Measurements from ENCODE around the gene EIF1.
"Not testable (repeated sequence)": the region's sequence is repeated elsewhere in the genome, so short reads cannot be mapped to it uniquely, and the experiment has no call there.

Gene EIF1

DNA sequence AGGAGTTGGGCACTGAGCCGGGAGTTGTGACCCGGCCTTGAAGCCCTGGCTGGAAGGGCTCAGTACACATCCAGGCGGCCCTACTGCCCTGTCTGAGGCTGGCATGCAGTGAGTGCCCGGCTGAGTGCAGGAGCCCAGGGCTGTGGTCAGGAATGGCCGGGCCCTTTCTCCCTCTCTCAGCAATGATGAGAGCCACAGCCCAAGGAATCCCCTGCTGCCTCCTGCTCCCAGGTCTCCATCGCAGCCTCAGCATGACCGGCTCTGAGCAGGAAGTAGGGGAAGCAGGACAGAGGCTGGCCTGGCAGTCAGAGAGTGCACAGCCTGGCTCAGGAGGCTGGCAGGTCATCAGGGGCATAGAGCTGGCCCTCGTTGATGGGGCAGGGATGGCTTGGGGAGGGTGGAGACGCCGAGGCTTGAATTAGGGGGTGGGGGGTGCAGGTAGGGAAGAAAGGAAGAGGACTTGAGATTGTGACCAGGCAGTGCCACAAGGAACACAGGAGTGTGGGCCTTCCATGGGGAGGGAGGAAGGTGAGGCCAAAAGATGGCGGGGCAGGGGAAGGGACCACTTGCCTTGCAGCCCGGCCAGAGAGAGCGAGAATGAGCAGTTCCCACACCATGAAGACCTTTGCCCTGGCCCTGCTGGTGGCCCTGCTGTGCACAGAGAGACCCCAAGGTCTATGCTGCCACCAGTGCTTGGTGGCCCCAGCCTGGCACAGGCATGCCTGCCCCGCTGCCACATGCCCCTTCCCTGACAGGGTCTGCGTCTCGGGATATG, 32.2 kb upstream of the EIF1 start:
- DNase-seq, result no peak

- no peak for DNase-seq
Observed at GRCh38 chr17:41657176-41657754, 31.4 kb upstream of the EIF1 start.

DNA sequence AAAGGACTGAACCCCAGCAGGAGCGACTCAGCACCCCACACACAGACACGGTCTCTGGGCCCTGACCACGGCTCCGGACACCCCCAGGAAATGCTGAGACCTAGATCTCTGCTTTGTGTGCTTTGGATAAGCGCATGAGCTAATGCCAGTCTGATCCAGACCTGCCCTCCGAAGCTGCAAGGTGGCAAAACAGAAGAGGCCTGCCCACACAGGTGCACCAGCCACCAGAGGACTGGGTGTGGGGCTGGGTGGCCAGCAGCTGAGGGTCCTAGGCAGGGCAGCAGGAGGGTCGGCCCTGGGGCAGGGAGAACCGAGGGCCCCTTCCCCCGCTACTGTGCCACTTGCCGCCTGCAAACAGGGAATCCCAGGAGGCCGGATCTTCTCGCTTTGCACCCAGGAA, 30.7 kb upstream of the EIF1 start:
- DNase-seq, result no peak

- no peak for DNase-seq
Observed at GRCh38 chr17:41658846-41659245, 29.8 kb upstream of the EIF1 start.

GRCh38 chr17:41659427-41660212, 29.1 kb upstream of the EIF1 start:
- DNase-seq, result no peak

GRCh38 chr17:41660221-41660711, 28.4 kb upstream of the EIF1 start:
- DNase-seq, result no peak

GRCh38 chr17:41663451-41664171, 25.1 kb upstream of the EIF1 start:
- no peak for DNase-seq

DNA sequence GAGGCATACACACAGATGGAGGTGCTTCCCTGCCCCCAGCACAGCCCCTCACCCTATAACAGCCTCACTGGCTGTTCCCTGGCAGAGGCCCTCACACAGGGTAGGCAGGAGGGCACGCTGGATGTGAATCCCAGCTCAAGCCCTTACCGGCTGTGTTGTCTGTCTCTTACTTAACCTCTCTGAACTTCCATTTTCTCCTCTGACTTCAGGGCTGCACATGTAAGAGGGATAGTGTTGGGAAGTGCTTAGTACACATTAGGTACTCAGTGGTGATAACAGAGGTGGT, 24.6 kb upstream of the EIF1 start:
- DNase-seq, result no peak

- DNase-seq, result no peak
Observed at GRCh38 chr17:41664587-41665565, 23.8 kb upstream of the EIF1 start.

- DNase-seq, result peak; percentile 88
Observed at GRCh38 chr17:41665566-41666236, 23.0 kb upstream of the EIF1 start.

DNA sequence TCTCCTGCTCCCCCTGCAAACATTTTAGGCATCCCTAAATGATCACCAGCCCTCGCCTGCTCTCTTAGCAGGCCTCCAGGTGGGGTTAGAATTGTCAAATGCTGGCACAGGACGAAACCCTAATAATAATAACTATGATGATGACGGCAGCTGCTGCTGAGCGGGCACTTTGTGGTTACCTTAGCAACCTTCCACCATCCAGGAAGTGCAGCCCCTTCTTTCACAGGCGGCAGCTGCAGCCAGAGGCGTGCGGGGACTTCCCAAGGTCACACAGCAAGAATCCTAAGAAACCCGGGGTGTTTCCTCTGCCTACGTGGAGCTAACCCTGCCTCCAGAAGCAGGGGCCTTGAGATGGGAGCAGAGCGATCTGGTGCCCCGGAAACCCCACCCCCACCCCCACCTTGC, 22.4 kb upstream of the EIF1 start:
- DNase-seq, result peak; percentile 69

DNA sequence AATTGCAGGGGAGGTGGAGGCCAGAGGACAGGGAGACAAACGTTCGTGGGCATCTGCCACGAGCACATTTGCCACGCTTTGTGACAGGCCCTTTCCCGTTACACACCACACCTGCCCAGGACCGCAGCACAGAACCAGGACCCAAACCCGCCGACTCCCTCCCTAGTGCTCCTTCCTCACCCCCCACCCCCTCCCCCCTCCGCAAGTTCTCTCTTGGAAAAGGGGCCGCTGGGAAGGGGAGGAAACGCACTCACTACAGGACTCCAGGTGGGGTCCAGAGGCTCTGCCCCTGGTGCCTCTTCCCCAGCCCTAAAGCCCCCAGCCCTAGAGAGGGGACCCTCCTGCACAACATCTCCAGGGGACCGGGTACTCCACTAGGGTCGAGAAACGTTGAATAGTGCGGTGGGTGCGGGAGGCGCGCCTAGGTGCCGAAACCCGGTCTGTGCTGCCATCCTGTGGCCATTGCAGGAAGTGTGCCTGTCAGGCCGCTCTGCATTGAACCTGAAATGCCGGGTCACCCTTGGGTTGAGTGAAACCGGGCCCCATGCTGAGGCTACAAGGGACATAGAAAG, 21.9 kb upstream of the EIF1 start:
- peak; percentile 79 for DNase-seq

DNA sequence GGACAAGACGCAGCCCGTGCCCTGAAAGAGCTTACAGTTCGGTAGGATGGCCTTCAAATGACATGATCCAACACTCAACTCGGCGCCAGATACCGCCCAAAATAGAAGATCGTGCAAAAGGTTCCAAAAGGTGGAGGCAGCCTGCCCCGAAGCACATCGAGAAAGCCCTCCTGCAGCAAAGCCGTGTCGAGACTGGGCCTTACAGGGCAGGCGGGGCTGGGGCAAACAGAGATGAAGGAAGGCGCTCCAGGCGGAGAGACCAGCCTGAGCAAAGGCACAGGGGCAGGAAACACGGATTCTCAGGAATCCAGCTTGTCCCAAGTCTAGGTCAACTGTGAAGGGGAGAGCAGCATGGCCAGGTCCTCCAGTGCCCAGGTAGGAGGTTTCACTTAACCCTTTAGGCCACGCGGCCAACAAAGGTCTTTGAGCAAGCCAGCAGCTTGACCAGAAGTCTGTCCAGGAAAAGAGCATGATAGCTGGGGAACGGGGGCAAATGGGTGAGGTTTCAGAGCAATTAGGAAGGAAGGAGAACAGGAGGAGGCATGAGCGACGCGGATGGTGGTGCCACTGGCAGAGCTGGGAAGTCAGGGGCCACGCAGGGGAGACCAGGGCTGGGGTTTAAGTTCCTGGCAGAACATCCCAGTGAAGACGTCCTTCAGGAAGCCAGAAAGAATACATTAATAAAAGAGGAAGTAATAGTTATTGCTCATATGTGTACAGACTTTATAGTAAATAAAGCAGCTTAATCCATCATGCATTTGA, 21.2 kb upstream of the EIF1 start:
- DNase-seq, result no peak

- no peak for DNase-seq
Observed at GRCh38 chr17:41672153-41672552, 16.5 kb upstream of the EIF1 start.

- DNase-seq, result not testable (repeated sequence)
Observed at GRCh38 chr17:41675157-41676057, 13.3 kb upstream of the EIF1 start.

DNA sequence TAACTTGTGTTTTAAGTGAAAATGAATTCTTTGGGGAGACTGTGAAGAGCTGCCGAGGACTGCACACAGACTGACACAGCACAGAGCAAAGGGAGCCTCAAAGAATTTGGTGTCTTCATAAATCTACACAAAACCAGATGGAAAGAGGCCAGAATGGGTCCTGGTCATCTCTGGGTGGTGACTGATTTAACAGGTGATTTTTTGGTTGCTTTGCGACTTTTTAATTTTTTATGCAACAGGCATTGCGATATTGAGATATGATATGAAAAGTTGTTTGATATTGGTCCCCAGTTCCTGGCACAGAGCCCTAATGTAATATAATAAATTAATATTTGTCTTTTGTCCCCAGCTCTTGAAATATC, 12.6 kb upstream of the EIF1 start:
- DNase-seq, result no peak

- no peak for DNase-seq
Observed at GRCh38 chr17:41678411-41678906, 10.2 kb upstream of the EIF1 start.

- no peak for DNase-seq
Observed at GRCh38 chr17:41678907-41679739, 9.6 kb upstream of the EIF1 start.

Measured in NCI-H345 (cell line).